Activated CD8-positive, alpha-beta memory T cell treated with anti-CD3 and anti-CD28 coated beads, Interleukin-2, amount 50 U/mL, for 1 hour (primary cell): ENCODE data around the gene LMO7.
"Not testable (repeated sequence)": the region's sequence is repeated elsewhere in the genome, so short reads cannot be mapped to it uniquely, and the experiment has no call there.

Experiments used
- DNase-seq: peaks from one replicate; pipeline ENCODE4 v3.0.0-alpha.2; 2020; ENCODE audit errors: extremely low read depth

Gene LMO7

GRCh38 chr13:75647126-75647784, 11.1 kb downstream of the LMO7 start:
- DNase-seq = no peak

DNA sequence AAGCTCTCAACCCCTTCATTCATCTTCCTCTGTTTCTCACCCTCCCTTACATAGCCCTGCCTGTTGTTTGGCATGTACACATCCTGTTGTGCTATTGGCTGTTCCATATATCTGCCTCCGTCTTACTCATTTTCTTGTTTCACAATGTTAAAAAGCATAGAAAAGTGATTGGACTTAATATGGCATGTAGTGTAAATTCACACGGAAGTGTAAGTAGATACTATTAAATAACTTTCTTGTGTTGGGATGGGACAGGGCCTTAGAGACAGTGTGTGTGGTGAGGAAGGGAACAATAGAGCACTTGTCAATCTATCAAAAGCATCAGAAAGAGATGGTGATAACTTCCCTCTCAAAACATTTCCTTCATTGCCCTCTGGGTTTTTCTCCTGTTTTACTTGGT, 12.3 kb downstream of the LMO7 start:
- DNase-seq = no peak

DNA sequence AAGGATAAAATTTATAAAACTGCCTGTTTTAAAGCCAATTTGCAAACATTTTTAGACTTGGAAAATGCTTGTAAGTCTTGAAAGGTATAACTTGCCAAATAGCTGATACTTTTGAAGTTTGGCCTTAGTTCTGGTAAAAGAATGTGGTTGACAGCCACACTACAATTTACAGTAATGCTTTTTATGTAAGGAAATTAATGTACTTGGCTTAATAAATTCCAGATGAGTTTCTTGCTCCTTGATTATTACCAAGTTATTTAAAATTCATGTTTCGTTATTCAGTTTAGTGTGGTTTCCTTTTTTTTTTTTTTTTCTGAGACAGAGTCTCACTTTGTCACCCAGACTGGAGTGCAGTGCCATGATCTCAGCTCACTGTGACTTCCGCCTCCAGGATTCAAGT, 14.9 kb downstream of the LMO7 start:
- DNase-seq = no peak

DNA sequence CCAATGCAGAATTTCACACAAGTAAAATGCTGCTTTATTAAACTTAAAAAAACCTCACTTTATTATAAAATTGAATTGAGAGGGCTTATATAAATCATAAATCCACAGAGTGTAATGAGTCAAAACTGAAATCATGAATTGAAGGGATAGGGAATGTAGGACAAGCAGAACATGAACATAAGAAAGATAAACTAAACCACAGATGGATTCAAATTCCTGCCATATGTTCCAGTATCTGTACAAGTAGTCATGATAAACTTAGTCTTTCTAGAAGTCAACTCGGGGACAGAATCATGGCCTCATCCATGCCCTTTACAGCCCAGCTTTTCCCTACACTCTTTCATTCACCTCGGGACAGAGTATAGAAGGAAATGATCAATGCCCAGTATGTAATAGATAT, 16.6 kb downstream of the LMO7 start:
- no peak for DNase-seq

GRCh38 chr13:75656425-75656989, 20.4 kb downstream of the LMO7 start:
- DNase-seq = no peak

- no peak for DNase-seq
Measured at GRCh38 chr13:75657111-75657510, 21.0 kb downstream of the LMO7 start.

GRCh38 chr13:75660694-75661093, 24.6 kb downstream of the LMO7 start:
- no peak for DNase-seq

GRCh38 chr13:75661443-75661842, 25.3 kb downstream of the LMO7 start:
- no peak for DNase-seq

DNA sequence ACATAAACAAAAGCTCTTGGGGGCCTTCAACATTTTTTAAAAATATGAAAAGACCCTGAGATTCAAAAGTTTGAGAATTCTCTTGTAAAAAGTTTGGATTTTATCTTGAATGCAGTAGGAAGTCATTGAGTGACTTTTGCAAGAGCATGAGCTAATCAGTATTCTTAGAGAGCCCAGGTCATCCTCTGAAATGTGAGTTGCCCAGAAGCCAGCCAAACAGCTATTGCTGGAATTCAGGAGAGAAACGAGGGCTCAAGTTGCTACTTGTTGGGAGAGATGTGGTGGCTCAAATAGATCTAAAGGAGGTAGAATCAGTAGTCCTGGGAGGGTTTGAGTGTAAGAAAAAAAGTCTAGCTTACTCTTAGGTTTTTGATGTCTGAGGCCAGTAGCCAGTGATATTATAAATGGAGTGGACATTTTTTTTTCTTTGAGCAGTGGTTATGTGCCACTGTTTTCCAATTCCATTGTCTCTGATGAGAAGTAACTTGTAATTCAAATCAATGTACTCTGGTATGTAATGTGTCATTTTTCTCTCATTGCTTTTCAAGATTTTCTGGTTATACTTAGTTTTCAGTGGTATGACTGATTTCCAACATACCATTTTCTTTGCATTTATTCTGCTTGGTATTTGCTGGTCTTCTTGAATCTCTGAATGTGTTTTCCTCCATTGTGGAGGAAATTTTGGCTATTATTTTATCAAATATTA, 30.7 kb downstream of the LMO7 start:
- no peak for DNase-seq

DNA sequence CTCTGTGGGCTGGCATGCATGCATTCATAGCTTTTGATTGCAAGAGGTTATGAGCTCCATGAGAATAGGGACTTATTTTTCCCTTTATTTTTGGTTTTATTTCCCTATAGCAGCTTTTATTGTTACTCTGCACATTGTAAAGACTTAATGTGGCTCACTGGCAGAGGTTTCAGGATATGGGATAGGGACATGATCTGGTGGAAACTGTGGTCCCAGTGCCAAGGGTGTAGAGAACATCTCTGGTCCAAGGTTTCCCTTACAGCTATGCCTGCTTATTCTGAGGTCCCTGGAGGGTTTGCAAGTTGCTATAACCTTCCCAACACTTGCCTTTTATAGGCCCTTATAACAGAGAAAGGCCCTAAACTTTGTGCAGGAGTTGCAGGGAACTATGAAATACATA, 33.6 kb downstream of the LMO7 start:
- DNase-seq = no peak

DNA sequence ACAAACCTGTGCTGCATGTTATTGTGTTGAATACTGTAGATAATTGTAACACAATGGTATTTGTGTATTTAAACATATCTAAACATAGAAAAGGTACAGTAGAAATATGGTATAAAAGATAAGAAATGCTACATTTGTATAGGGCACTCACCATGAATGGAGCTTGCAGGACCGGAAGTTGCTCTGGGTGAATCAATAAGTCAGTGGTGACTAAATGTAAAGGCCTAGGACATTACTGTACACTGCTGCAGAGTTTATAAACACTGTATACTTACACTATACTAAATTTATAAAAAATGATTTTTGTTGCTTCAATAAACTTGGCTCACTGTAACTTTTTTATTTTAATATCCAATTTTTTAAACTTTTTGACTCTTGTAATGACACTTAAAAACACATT, 34.4 kb downstream of the LMO7 start:
- DNase-seq = no peak

- DNase-seq = no peak
Measured at GRCh38 chr13:75675421-75675820, 39.3 kb downstream of the LMO7 start.

DNA sequence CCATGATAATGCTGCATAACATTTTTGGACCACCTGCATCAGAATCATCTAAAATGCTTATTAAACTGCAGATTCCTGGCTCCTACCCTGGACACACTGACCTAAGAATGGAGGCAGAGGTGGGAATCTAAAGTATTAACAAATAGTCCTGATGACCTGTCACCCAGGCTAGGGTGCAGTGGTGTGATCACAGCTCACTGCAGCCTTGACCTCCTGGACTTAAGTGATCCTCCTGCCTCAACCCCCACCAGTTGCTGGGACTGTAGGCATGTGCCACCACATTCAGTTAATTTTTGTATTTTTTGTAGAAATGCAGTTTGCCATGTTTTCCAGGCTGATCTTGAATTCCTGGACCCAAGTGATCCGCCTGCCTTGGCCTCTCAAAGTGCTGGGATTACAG, 43.3 kb downstream of the LMO7 start:
- no peak for DNase-seq

DNA sequence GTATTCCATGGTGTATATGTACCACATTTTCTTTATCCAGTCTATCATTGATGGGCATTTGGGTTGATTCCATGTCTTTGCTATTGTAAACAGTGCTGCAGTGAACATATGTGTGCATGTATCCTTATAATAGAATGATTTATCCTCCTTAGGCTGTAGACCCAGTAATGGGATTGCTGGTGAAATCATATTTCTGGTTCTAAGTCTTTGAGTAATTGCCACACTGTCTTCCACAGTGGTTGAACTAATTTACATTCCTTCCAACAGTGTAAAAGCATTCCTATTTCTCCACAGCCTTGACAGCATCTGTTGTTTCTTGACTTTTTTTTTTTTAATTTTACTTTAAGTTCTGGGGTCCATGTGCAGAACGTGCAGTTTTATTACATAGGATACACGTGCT, 44.1 kb downstream of the LMO7 start:
- DNase-seq = not testable (repeated sequence)

- DNase-seq = no peak
Measured at GRCh38 chr13:75682326-75682725, 46.2 kb downstream of the LMO7 start.

GRCh38 chr13:75685239-75685697, 49.1 kb downstream of the LMO7 start:
- no peak for DNase-seq

GRCh38 chr13:75687150-75687763, 51.1 kb downstream of the LMO7 start:
- DNase-seq = no peak

- DNase-seq = no peak
Measured at GRCh38 chr13:75689686-75690085, 53.6 kb downstream of the LMO7 start.

- DNase-seq = no peak
Measured at GRCh38 chr13:75690607-75691006, 54.5 kb downstream of the LMO7 start.

GRCh38 chr13:75691183-75691582, 55.1 kb downstream of the LMO7 start:
- no peak for DNase-seq

GRCh38 chr13:75693227-75693626, 57.1 kb downstream of the LMO7 start:
- DNase-seq = no peak

- no peak for DNase-seq
Measured at GRCh38 chr13:75694722-75695121, 58.6 kb downstream of the LMO7 start.

GRCh38 chr13:75695908-75696307, 59.8 kb downstream of the LMO7 start:
- DNase-seq = peak; percentile 9
